Ovary (tissue), 3 donors: ENCODE data around the gene NEUROG1.
A peak's percentile ranks its signal among the peaks of the same experiment; 100 is the strongest.

Source experiments
- CTCF ChIP-seq, 3 donors: fragments of 450-650 bp in 2 of 3; fragments of 200-600 bp in 1 of 3; IDR thresholded peaks; one replicate each; pipeline versions ENCODE4 v1.5.1 to v1.8.0; 2016 to 2022; ENCODE audit warnings: antibody characterized with exemption in 3 of 3, mild to moderate bottlenecking in 1 of 3
- EP300 ChIP-seq: sonication (generic); formaldehyde crosslinking; IDR thresholded peaks from one replicate; pipeline ENCODE4 v1.6.1; 2017; ENCODE audit warnings: antibody characterized with exemption
- POLR2A ChIP-seq: fragments of 450-650 bp; IDR thresholded peaks from one replicate; pipeline ENCODE4 v1.6.1; 2017; ENCODE audit warnings: antibody characterized with exemption, mild to moderate bottlenecking, moderate library complexity
- donor health status: DM: no; HTN: no; CAD: no.

GRCh38 chr5:135560858-135561257, 25.1 kb upstream of the NEUROG1 start:
- TF ChIP-seq CTCF (IDR thresholded peaks at IDR 0.05) (peak in 1 of 3 donors; percentile 40), POLR2A (no peak), EP300 (no peak)
